Small intestine (tissue), 7 donors: ENCODE results near the gene TP53BP1. TPM values are rescaled to one million over a fixed set of nuclear protein-coding genes. Genes with fewer than 3 reads are reported as not detected.

Experiments
- DNase-seq, 2 donors: peaks; one replicate each; pipeline versions ENCODE4 v3.0.0 to v3.0.0-alpha.2; 2013
- FAIRE-seq: peaks from 2 replicates; lab custom pipeline; 2012; peaks lifted over from hg19 to GRCh38; lab: Jason Lieb, UNC
- H3K27ac ChIP-seq, 3 donors: one replicate each; pipeline ENCODE4 v1.5.1; 2013; ENCODE audit warnings: low read length in 2 of 3, mild to moderate bottlenecking in 2 of 3, control low read depth in 1 of 3, inconsistent platforms in 1 of 3, low read depth in 1 of 3, moderate library complexity in 1 of 3
- H3K27me3 ChIP-seq, 3 donors: one replicate each; pipeline ENCODE4 v1.6.1; 2013; ENCODE audit warnings: low read length in 3 of 3, inconsistent platforms in 1 of 3; ENCODE audit not compliant: control insufficient read depth in 3 of 3, insufficient read depth in 3 of 3
- H3K36me3 ChIP-seq, 3 donors: one replicate each; pipeline ENCODE4 v1.6.1; 2013; ENCODE audit warnings: low read length in 3 of 3, inconsistent platforms in 1 of 3, low read depth in 1 of 3, mild to moderate bottlenecking in 1 of 3, moderate library complexity in 1 of 3; ENCODE audit not compliant: control insufficient read depth in 3 of 3, insufficient read depth in 2 of 3
- H3K4me1 ChIP-seq, 3 donors: one replicate each; pipeline ENCODE4 v1.6.1; 2013; ENCODE audit warnings: low read length in 2 of 3, inconsistent platforms in 1 of 3, low read depth in 1 of 3, mild to moderate bottlenecking in 1 of 3, moderate library complexity in 1 of 3; ENCODE audit not compliant: control insufficient read depth in 3 of 3, insufficient read depth in 2 of 3
- H3K4me3 ChIP-seq, 3 donors: one replicate each; pipeline ENCODE4 v1.5.1; 2013; ENCODE audit warnings: low read length in 3 of 3, control low read depth in 1 of 3, inconsistent platforms in 1 of 3, low read depth in 1 of 3, mild to moderate bottlenecking in 1 of 3, moderate library complexity in 1 of 3
- H3K9me3 ChIP-seq, 2 donors: one replicate each; pipeline ENCODE4 v1.6.1; 2013; ENCODE audit warnings: low read depth in 1 of 2, low read length in 1 of 2; ENCODE audit not compliant: control insufficient read depth in 2 of 2, insufficient read depth in 1 of 2
- WGBS, 3 donors: extraction: QIAGEN DNeasy Blood & Tissue Kit; methylation state at CpG; one replicate each; pipeline ENCODE4 v1.1.7; 2013; 5-methylcytosine and 5-hydroxymethylcytosine counted together
- polyA plus RNA-seq, 4 donors: library from polyadenylated mRNA; stranded (reverse) in 3 of 4; unstranded in 1 of 4; fragments of 200-250 nt in 3 of 4; fragments of 120-200 nt in 1 of 4; gene quantifications; one replicate each; pipeline versions ENCODE4 v1.2.1 to v1.2.3, GENCODE V29; 2013
- donor health status: healthy with polysubstance abuse.
- donor health status: control.
- donor health status: control.
- donor health status: Bipolar disorder and iron deficiency.
- donor health status: healthy.

The TP53BP1 gene
- polyA plus RNA-seq, 4 donors, result 1.1 to 28.5 (median 5.6) TPM

DNA sequence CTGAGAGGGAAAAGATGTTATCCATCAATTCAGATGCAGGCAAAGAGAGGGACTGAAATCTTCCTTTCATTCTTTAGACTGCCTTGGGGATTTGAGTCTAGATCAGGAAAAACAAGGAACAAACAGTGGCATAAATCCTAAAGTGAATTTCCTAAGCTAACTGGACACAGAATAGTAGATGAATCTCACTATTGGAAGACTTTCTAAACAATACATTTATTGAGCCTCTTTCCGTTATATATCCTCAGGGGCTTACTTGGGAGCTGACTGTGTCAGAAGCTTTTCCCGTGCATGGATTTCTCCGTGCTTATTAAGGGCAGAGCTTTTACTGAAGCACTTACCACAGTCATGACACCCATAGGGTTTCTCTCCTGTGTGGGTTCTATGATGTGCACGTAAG, 132.1 kb downstream of the TP53BP1 start:
- FAIRE-seq (no peak), DNase-seq (no peak)
- H3K4me3 ChIP-seq, result no peak overlapping the region
- 83 to 98% (median 85%) methylated on average over 4 of the region's 4 CpGs for WGBS, 3 donors
- H3K9me3 ChIP-seq, result peaks cover 5 to 43% of the 10 kb centered on the region in 2 donors
- peaks cover 14 to 36% (median 29%) of the 10 kb centered on the region in 3 donors for H3K36me3 ChIP-seq
- no peaks in the 10 kb centered on the region for H3K4me1 ChIP-seq
- H3K27me3 ChIP-seq, result no peaks in the 10 kb centered on the region
- H3K27ac ChIP-seq, result no peak overlapping the region

Other genes with a start within 250 kb of the TP53BP1 start
- under 1 TPM in 2 of 4 donors, not detected in 2; 0.01 to 0.03 TPM for gene TGM5, start 226.2 kb downstream of the TP53BP1 start, polyA plus RNA-seq
- not detected for gene TGM7, start 190.9 kb downstream of the TP53BP1 start, polyA plus RNA-seq
- gene LCMT2, start 162.6 kb downstream of the TP53BP1 start, polyA plus RNA-seq, result 1 to 10 TPM; 3.2 to 8.1 (median 4.5) TPM
- gene ZSCAN29, start 122.1 kb downstream of the TP53BP1 start, polyA plus RNA-seq, result 10 to 100 TPM in 1 of 4 donors, 1 to 10 TPM in 3; 7.0 to 25.7 (median 8.4) TPM
- 10 to 100 TPM in 1 of 4 donors, 1 to 10 TPM in 3; 3.2 to 16.5 (median 6.1) TPM for gene TUBGCP4, start 122.1 kb downstream of the TP53BP1 start, polyA plus RNA-seq
- 1 to 10 TPM in 2 of 4 donors, under 1 TPM in 2; 0.22 to 4.2 (median 1.1) TPM for gene MAP1A, start 24.5 kb upstream of the TP53BP1 start, polyA plus RNA-seq
- gene PPIP5K1, start 97.1 kb upstream of the TP53BP1 start, polyA plus RNA-seq, result 10 to 100 TPM; 15.5 to 79.8 (median 62.9) TPM
- 100 to 1,000 TPM in 3 of 4 donors, 10 to 100 TPM in 1; 12.7 to 162 (median 108) TPM for gene CKMT1B, start 100.9 kb upstream of the TP53BP1 start, polyA plus RNA-seq
- gene STRC, start 125.6 kb upstream of the TP53BP1 start, polyA plus RNA-seq, result 1 to 10 TPM in 3 of 4 donors, under 1 TPM in 1; 0.31 to 4.1 (median 3.6) TPM
- 10 to 100 TPM in 3 of 4 donors, 1 to 10 TPM in 1; 3.2 to 29.7 (median 16.7) TPM for gene CATSPER2, start 155.7 kb upstream of the TP53BP1 start, polyA plus RNA-seq
- 100 to 1,000 TPM in 1 of 4 donors, 10 to 100 TPM in 3; 11.3 to 115 (median 87.9) TPM for gene CKMT1A, start 200.7 kb upstream of the TP53BP1 start, polyA plus RNA-seq